Stomach (tissue), 4 donors: ENCODE measurements around the gene CHMP3.

Experiments used
- CTCF ChIP-seq, 7 experiments: fragments of 450-650 bp in 4 of 7; fragments of 200-600 bp in 3 of 7; sonication (generic) in 3 of 7; IDR thresholded peaks; one replicate each; pipeline ENCODE4 v1.5.1; 2016 to 2019; ENCODE audit warnings: antibody characterized with exemption in 7 of 7, control low read depth in 2 of 7, mild to moderate bottlenecking in 1 of 7
- EP300 ChIP-seq: sonication (generic); formaldehyde crosslinking; IDR thresholded peaks from one replicate; pipeline ENCODE4 v1.6.1; 2017; ENCODE audit warnings: antibody characterized with exemption
- POLR2AphosphoS5 ChIP-seq, 3 donors: sonication (generic); formaldehyde crosslinking; IDR thresholded peaks; one replicate each; pipeline ENCODE4 v1.6.1; 2016; ENCODE audit warnings: antibody characterized with exemption in 3 of 3

DNA sequence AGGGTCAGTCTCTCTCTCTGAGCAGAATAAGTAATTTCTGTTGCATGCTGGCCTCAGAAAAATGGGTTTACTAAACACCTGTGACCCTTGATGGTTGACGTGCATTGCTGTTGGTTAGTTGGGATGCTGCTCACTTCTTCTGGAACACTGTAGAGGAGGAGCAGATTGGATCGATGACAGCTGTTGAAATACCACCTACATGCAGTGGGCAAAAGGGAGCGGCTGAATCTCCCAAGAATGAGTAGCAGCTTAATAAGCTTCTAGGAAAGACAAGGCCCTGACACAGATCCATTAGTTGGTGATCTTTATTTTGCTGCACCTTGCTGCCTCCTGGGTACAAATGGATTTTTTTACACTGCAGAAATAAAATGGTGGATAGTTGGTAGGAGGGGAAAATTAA, 78.9 kb downstream of the CHMP3 start:
- TF ChIP-seq POLR2AphosphoS5 (IDR thresholded peaks at IDR 0.05): no peak
- TF ChIP-seq CTCF (IDR thresholded peaks at IDR 0.05): no peak
- no peak for TF ChIP-seq EP300
